HepG2 (cell line): ENCODE measurements around the gene SCFD2. TPM values are rescaled to one million over a fixed set of nuclear protein-coding genes. Genes with fewer than 3 reads are reported as not detected.

Experiments used
- HNRNPLL ChIP-seq: fragments of 200-400 bp; formaldehyde crosslinking; IDR thresholded peaks from 2 replicates; pipeline ENCODE4 v1.6.1; 2017; ENCODE audit warnings: mild to moderate bottlenecking, low read depth, low read length; ENCODE audit not compliant: poor library complexity, severe bottlenecking
- NFIC ChIP-seq: IDR thresholded peaks from 2 replicates; pipeline ENCODE4 v1.6.1; 2012; ENCODE audit warnings: mild to moderate bottlenecking, low read length, inconsistent platforms
- NR2C2 ChIP-seq: sonication (generic); formaldehyde crosslinking; IDR thresholded peaks from 2 replicates; pipeline ENCODE4 v1.4.0; 2020; ENCODE audit warnings: missing genetic modification reagents, mild to moderate bottlenecking, moderate library complexity, borderline replicate concordance
- PITX1 ChIP-seq: sonication (generic); formaldehyde crosslinking; IDR thresholded peaks from 2 replicates; pipeline ENCODE4 v1.5.1; 2020; ENCODE audit warnings: mild to moderate bottlenecking, missing genetic modification reagents
- REPIN1 ChIP-seq: sonication (generic); formaldehyde crosslinking; IDR thresholded peaks from 2 replicates; pipeline ENCODE4 v1.8.0; 2022; ENCODE audit warnings: missing genetic modification reagents, low read depth, mild to moderate bottlenecking, borderline replicate concordance
- SATB2 ChIP-seq: sonication (generic); formaldehyde crosslinking; IDR thresholded peaks from 2 replicates; pipeline ENCODE4 v1.5.0; 2020; ENCODE audit warnings: missing genetic modification reagents
- ZNF207 ChIP-seq: fragments of 450-650 bp; IDR thresholded peaks from 2 replicates; pipeline ENCODE4 v1.6.1; 2016; ENCODE audit warnings: antibody characterized with exemption, borderline replicate concordance
- ZNF3 ChIP-seq: IDR thresholded peaks from 2 replicates; pipeline ENCODE4 v1.7.0; 2017; ENCODE audit warnings: inconsistent platforms
- polyA plus RNA-seq, 8 experiments: library from polyadenylated mRNA; depleted of rRNA in 3 of 8; stranded (reverse) in 7 of 8; unstranded in 1 of 8; fragments of >200 nt; fragmentation: Illumina TruSeq in 4 of 8; extraction: Trizol in 4 of 8; gene quantifications; 2 replicates each; pipeline versions ENCODE4 v1.2.1 to v1.2.3, GENCODE V29; 2011 to 2016; ENCODE audit warnings: low read depth in 4 of 8, missing spikeins in 1 of 8, mixed read lengths in 1 of 8; ENCODE audit not compliant: insufficient read depth in 1 of 8
- total RNA-seq, 5 experiments: library from RNA; depleted of rRNA; stranded (reverse); fragments of >200 nt; fragmentation: Illumina TruSeq; extraction: Trizol; gene quantifications; 2 replicates each; pipeline ENCODE4 v1.2.3, GENCODE V29; 2016; ENCODE audit warnings: low read depth in 1 of 5
- TF ChIP-seq, protein P1 (sequence below): sonication (generic); formaldehyde crosslinking; IDR thresholded peaks from 2 replicates; pipeline ENCODE4 v1.4.0; 2020; ENCODE audit warnings: missing genetic modification reagents
- TF ChIP-seq, protein P2 (sequence below): sonication (generic); formaldehyde crosslinking; IDR thresholded peaks from 2 replicates; pipeline ENCODE4; 2020; ENCODE audit warnings: missing genetic modification reagents, mild to moderate bottlenecking, borderline replicate concordance
- TF ChIP-seq, protein P3 (sequence below): sonication (generic); formaldehyde crosslinking; IDR thresholded peaks from 2 replicates; pipeline ENCODE4 v1.4.0; 2020; ENCODE audit warnings: missing genetic modification reagents, borderline replicate concordance
- TF ChIP-seq, protein P4 (sequence below): sonication (generic); formaldehyde crosslinking; conservative IDR thresholded peaks from 2 replicates; pipeline ENCODE4 v1.4.0; 2020; ENCODE audit warnings: missing genetic modification reagents
- TF ChIP-seq, protein P5 (sequence below): conservative IDR thresholded peaks from 2 replicates; pipeline ENCODE4 v1.6.1; 2018; ENCODE audit warnings: missing genetic modification reagents

The SCFD2 gene
- total and polyA plus RNA-seq, 2 of the 13 experiments (the other 11 are each of a cell fraction or from before 2014, with no cell fraction given), result 4.6 to 15.6 TPM

DNA sequence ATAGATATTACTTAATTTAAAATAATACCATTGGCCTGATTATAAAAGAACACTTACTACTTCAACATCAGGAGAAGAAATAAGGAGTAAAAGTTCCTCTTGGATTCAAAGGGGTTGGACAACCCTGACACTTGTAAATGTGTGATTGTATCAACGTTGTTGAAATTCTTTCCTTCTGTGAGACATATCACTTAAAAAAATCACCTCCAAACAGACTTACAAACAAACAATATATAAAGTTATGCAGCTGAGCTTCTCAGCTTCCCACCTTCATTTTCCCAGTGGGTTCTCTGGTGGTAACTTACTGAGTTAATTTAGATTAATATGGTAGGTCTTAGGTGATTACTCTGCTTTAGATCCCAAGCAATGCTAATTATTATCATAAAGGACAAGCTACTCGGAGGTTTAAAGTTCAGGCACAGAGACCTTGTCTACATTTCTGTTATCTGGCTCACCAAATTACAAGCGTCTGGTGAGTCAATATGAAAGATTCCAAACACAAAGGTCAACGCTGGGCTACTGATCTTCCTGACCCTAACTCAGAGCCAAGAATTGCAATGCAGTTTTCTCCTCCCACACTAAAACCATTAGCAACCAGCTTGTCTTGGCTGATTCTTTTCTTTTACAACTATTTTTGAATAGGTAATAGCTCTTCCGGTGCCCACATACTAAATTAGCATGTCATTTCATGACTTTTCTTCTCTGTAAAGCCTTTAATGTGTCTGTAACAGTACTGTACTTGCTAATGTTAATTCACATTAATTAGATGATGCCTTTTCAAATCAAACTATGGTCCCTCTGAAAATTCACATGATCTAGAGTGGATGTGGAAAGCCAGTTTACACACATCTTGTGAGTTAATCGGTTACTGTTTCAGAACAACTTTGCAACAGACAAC is 346.1 kb downstream of the SCFD2 start (continued):
- TF ChIP-seq PITX1 (CRISPR knock-in tag) (peak; percentile 83), SATB2 (CRISPR knock-in tag) (no peak), NFIC (peak; percentile 93), NR2C2 (CRISPR knock-in tag) (peak; percentile 59; the same call in 1 of the 2 replicates), ZNF3 (CRISPR knock-in tag) (no peak), HNRNPLL (no peak), ZNF207 (no peak), REPIN1 (no peak)
- TF ChIP-seq, protein P1, sequence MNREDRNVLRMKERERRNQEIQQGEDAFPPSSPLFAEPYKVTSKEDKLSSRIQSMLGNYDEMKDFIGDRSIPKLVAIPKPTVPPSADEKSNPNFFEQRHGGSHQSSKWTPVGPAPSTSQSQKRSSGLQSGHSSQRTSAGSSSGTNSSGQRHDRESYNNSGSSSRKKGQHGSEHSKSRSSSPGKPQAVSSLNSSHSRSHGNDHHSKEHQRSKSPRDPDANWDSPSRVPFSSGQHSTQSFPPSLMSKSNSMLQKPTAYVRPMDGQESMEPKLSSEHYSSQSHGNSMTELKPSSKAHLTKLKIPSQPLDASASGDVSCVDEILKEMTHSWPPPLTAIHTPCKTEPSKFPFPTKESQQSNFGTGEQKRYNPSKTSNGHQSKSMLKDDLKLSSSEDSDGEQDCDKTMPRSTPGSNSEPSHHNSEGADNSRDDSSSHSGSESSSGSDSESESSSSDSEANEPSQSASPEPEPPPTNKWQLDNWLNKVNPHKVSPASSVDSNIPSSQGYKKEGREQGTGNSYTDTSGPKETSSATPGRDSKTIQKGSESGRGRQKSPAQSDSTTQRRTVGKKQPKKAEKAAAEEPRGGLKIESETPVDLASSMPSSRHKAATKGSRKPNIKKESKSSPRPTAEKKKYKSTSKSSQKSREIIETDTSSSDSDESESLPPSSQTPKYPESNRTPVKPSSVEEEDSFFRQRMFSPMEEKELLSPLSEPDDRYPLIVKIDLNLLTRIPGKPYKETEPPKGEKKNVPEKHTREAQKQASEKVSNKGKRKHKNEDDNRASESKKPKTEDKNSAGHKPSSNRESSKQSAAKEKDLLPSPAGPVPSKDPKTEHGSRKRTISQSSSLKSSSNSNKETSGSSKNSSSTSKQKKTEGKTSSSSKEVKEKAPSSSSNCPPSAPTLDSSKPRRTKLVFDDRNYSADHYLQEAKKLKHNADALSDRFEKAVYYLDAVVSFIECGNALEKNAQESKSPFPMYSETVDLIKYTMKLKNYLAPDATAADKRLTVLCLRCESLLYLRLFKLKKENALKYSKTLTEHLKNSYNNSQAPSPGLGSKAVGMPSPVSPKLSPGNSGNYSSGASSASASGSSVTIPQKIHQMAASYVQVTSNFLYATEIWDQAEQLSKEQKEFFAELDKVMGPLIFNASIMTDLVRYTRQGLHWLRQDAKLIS (CRISPR knock-in tag), result no peak
- TF ChIP-seq, protein P2, sequence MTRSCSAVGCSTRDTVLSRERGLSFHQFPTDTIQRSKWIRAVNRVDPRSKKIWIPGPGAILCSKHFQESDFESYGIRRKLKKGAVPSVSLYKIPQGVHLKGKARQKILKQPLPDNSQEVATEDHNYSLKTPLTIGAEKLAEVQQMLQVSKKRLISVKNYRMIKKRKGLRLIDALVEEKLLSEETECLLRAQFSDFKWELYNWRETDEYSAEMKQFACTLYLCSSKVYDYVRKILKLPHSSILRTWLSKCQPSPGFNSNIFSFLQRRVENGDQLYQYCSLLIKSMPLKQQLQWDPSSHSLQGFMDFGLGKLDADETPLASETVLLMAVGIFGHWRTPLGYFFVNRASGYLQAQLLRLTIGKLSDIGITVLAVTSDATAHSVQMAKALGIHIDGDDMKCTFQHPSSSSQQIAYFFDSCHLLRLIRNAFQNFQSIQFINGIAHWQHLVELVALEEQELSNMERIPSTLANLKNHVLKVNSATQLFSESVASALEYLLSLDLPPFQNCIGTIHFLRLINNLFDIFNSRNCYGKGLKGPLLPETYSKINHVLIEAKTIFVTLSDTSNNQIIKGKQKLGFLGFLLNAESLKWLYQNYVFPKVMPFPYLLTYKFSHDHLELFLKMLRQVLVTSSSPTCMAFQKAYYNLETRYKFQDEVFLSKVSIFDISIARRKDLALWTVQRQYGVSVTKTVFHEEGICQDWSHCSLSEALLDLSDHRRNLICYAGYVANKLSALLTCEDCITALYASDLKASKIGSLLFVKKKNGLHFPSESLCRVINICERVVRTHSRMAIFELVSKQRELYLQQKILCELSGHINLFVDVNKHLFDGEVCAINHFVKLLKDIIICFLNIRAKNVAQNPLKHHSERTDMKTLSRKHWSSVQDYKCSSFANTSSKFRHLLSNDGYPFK (CRISPR knock-in tag), result no peak
- TF ChIP-seq, protein P3, sequence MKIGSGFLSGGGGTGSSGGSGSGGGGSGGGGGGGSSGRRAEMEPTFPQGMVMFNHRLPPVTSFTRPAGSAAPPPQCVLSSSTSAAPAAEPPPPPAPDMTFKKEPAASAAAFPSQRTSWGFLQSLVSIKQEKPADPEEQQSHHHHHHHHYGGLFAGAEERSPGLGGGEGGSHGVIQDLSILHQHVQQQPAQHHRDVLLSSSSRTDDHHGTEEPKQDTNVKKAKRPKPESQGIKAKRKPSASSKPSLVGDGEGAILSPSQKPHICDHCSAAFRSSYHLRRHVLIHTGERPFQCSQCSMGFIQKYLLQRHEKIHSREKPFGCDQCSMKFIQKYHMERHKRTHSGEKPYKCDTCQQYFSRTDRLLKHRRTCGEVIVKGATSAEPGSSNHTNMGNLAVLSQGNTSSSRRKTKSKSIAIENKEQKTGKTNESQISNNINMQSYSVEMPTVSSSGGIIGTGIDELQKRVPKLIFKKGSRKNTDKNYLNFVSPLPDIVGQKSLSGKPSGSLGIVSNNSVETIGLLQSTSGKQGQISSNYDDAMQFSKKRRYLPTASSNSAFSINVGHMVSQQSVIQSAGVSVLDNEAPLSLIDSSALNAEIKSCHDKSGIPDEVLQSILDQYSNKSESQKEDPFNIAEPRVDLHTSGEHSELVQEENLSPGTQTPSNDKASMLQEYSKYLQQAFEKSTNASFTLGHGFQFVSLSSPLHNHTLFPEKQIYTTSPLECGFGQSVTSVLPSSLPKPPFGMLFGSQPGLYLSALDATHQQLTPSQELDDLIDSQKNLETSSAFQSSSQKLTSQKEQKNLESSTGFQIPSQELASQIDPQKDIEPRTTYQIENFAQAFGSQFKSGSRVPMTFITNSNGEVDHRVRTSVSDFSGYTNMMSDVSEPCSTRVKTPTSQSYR, result peak; percentile 39; the same call in 1 of the 2 replicates
- TF ChIP-seq, protein P4, sequence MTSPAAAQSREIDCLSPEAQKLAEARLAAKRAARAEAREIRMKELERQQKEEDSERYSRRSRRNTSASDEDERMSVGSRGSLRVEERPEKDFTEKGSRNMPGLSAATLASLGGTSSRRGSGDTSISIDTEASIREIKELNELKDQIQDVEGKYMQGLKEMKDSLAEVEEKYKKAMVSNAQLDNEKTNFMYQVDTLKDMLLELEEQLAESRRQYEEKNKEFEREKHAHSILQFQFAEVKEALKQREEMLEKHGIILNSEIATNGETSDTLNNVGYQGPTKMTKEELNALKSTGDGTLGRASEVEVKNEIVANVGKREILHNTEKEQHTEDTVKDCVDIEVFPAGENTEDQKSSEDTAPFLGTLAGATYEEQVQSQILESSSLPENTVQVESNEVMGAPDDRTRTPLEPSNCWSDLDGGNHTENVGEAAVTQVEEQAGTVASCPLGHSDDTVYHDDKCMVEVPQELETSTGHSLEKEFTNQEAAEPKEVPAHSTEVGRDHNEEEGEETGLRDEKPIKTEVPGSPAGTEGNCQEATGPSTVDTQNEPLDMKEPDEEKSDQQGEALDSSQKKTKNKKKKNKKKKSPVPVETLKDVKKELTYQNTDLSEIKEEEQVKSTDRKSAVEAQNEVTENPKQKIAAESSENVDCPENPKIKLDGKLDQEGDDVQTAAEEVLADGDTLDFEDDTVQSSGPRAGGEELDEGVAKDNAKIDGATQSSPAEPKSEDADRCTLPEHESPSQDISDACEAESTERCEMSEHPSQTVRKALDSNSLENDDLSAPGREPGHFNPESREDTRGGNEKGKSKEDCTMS (CRISPR knock-in tag), result no peak
- TF ChIP-seq, protein P5, sequence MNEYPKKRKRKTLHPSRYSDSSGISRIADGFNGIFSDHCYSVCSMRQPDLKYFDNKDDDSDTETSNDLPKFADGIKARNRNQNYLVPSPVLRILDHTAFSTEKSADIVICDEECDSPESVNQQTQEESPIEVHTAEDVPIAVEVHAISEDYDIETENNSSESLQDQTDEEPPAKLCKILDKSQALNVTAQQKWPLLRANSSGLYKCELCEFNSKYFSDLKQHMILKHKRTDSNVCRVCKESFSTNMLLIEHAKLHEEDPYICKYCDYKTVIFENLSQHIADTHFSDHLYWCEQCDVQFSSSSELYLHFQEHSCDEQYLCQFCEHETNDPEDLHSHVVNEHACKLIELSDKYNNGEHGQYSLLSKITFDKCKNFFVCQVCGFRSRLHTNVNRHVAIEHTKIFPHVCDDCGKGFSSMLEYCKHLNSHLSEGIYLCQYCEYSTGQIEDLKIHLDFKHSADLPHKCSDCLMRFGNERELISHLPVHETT, result 0 out of 2 replicates have a peak, but pooled peaks have one; percentile 28
